Uterus (tissue), 4 donors: Measurements from ENCODE around the gene COL23A1. TPM values are rescaled to one million over a fixed set of nuclear protein-coding genes. Genes with fewer than 3 reads are reported as not detected.

Source experiments
- DNase-seq, 2 donors: peaks; one replicate each; pipeline ENCODE4 v3.0.0-alpha.2; 2019 to 2020
- H3K27ac ChIP-seq, 2 donors: fragments of 200-600 bp; sonication (generic); 1 replicate in 1 of 2; 2 replicates in 1 of 2; pipeline ENCODE4 v1.5.1; 2016 to 2018
- H3K27me3 ChIP-seq, 2 donors: fragments of 200-600 bp; sonication (generic); one replicate each; pipeline ENCODE4 v1.5.1; 2018 to 2019; ENCODE audit warnings: control low read depth in 1 of 2
- H3K36me3 ChIP-seq, 2 donors: fragments of 200-600 bp; sonication (generic); one replicate each; pipeline ENCODE4 v1.5.1; 2019; ENCODE audit warnings: control low read depth in 1 of 2
- H3K4me1 ChIP-seq, 2 donors: fragments of 200-600 bp; sonication (generic); one replicate each; pipeline ENCODE4 v1.5.1; 2018 to 2019; ENCODE audit warnings: control low read depth in 1 of 2
- H3K4me3 ChIP-seq, 2 donors: fragments of 200-600 bp; sonication (generic); 1 replicate in 1 of 2; 2 replicates in 1 of 2; pipeline ENCODE4 v1.5.1; 2018 to 2019; ENCODE audit warnings: mild to moderate bottlenecking in 1 of 2
- H3K9me3 ChIP-seq, 2 donors: fragments of 200-600 bp; sonication (generic); one replicate each; pipeline ENCODE4 v1.5.1; 2019; ENCODE audit warnings: control low read depth in 1 of 2
- CTCF ChIP-seq, 4 experiments: fragments of 200-600 bp in 2 of 4; fragments of 450-650 bp in 2 of 4; sonication (generic) in 2 of 4; IDR thresholded peaks; one replicate each; pipeline ENCODE4 v1.5.1; 2016 to 2019; ENCODE audit warnings: antibody characterized with exemption in 4 of 4, mild to moderate bottlenecking in 2 of 4, moderate library complexity in 1 of 4
- POLR2A ChIP-seq, 2 donors: fragments of 450-650 bp; IDR thresholded peaks; one replicate each; pipeline ENCODE4 v1.6.1; 2016; ENCODE audit warnings: antibody characterized with exemption in 2 of 2, mild to moderate bottlenecking in 1 of 2, moderate library complexity in 1 of 2
- intact Hi-C: fragments of 100-400 bp; cut with DNase I; formaldehyde crosslinking; loops from one replicate; pipeline ENCODE4 v1.15.1; 2023; ENCODE audit warnings: low total_unique reads
- total RNA-seq, 4 donors: library from RNA; depleted of rRNA in 3 of 4; stranded (reverse); fragments of >200 nt in 3 of 4; gene quantifications; one replicate each; pipeline versions ENCODE4 v1.1.0 to v1.2.4, GENCODE V29; 2014 to 2023
- donor health status: DM: yes; HTN: yes; CAD: no.

COL23A1 gene
- total RNA-seq, 4 donors from 2014 or later = 0.85 to 7.6 (median 2.0) TPM; not detected in 1

GRCh38 chr5:178421699-178422399 is 168.3 kb downstream of the COL23A1 start:
- H3K4me3 ChIP-seq = no peak overlapping the region
- intact Hi-C loops = no loop called here
- no peak for DNase-seq
- no peak overlapping the region for H3K27ac ChIP-seq
- TF ChIP-seq POLR2A (IDR thresholded peaks at IDR 0.05) = no peak
- H3K27me3 ChIP-seq = no peaks in the 10 kb centered on the region
- H3K9me3 ChIP-seq = no peaks in the 10 kb centered on the region
- no peaks in the 10 kb centered on the region for H3K4me1 ChIP-seq
- no peaks in the 10 kb centered on the region for H3K36me3 ChIP-seq

- Histone ChIP-seq H3K4me3 (no peak overlapping the region), H3K9me3 (no peaks in the 10 kb centered on the region), H3K36me3 (no peaks in the 10 kb centered on the region), H3K27me3 (no peaks in the 10 kb centered on the region), H3K4me1 (no peaks in the 10 kb centered on the region), H3K27ac (no peak overlapping the region)
- TF ChIP-seq CTCF (IDR thresholded peaks at IDR 0.05) (no peak), POLR2A (IDR thresholded peaks at IDR 0.05) (no peak)
- no peak for DNase-seq
- intact Hi-C loops = no loop called here
These were observed 169.1 kb downstream of the COL23A1 start for GRCh38 chr5:178421128-178421527.

GRCh38 chr5:178420354-178420781 is 169.8 kb downstream of the COL23A1 start:
- Histone ChIP-seq H3K27me3 (no peaks in the 10 kb centered on the region), H3K4me3 (no peak overlapping the region), H3K27ac (no peak overlapping the region), H3K36me3 (no peaks in the 10 kb centered on the region), H3K4me1 (no peaks in the 10 kb centered on the region), H3K9me3 (no peaks in the 10 kb centered on the region)
- intact Hi-C loops = no loop called here
- TF ChIP-seq POLR2A (IDR thresholded peaks at IDR 0.05) (no peak), CTCF (IDR thresholded peaks at IDR 0.05) (no peak)
- DNase-seq = no peak

- H3K9me3 ChIP-seq = no peaks in the 10 kb centered on the region
- TF ChIP-seq POLR2A (IDR thresholded peaks at IDR 0.05) (no peak), CTCF (IDR thresholded peaks at IDR 0.05) (no peak)
- no peaks in the 10 kb centered on the region for H3K36me3 ChIP-seq
- intact Hi-C loops = no loop called here
- H3K4me1 ChIP-seq = no peaks in the 10 kb centered on the region
- no peak for DNase-seq
- H3K27ac ChIP-seq = no peak overlapping the region
- no peaks in the 10 kb centered on the region for H3K27me3 ChIP-seq
- no peak overlapping the region for H3K4me3 ChIP-seq
These were observed 170.5 kb downstream of the COL23A1 start for GRCh38 chr5:178419651-178420050.

- H3K27ac ChIP-seq = no peak overlapping the region
- H3K36me3 ChIP-seq = no peaks in the 10 kb centered on the region
- no peaks in the 10 kb centered on the region for H3K27me3 ChIP-seq
- H3K4me1 ChIP-seq = no peaks in the 10 kb centered on the region
- intact Hi-C loops = no loop called here
- TF ChIP-seq CTCF (IDR thresholded peaks at IDR 0.05) (no peak), POLR2A (IDR thresholded peaks at IDR 0.05) (no peak)
- DNase-seq = no peak
- H3K9me3 ChIP-seq = no peaks in the 10 kb centered on the region
- H3K4me3 ChIP-seq = no peak overlapping the region
These were observed 171.0 kb downstream of the COL23A1 start for GRCh38 chr5:178419196-178419595.
